Endothelial cell of umbilical vein (primary cell): Measurements from ENCODE around the gene TMCO1. TPM values are rescaled to one million over a fixed set of nuclear protein-coding genes. Genes with fewer than 3 reads are reported as not detected.

Source experiments
- BruUV-seq: library from RNA; stranded (reverse); fragments of 400-500 nt; replicated peaks from 2 replicates; lab custom pipeline; 2021; lab: Mats Ljungman, UMichigan
- CTCF ChIA-PET: fragments of 300-600, 350-600 bp; sonication (Branson Sonifier 250); formaldehyde crosslinking; loops from one replicate; lab custom pipeline; 2021; ENCODE audit warnings: antibody characterized with exemption, inconsistent platforms; lab: Charles Lee
- POLR2A ChIA-PET: fragments of 300-600, 350-600 bp; sonication (Branson Sonifier 250); formaldehyde crosslinking; loops from one replicate; lab custom pipeline; 2021; ENCODE audit warnings: antibody characterized with exemption, inconsistent platforms; lab: Charles Lee
- DNase-seq: peaks from one replicate; pipeline ENCODE4 v3.0.0-alpha.2; 2011; ENCODE audit warnings: low read depth, low spot score
- FAIRE-seq: peaks from 2 replicates; lab custom pipeline; 2011; peaks lifted over from hg19 to GRCh38; lab: Jason Lieb, UNC
- H2AFZ ChIP-seq: 2 replicates; pipeline ENCODE4 v1.6.0; 2012; ENCODE audit warnings: low read depth, low read length, control low read depth, inconsistent platforms
- H3K27ac ChIP-seq: 2 replicates; pipeline ENCODE4 v1.5.1; 2011; ENCODE audit warnings: low read depth, mild to moderate bottlenecking, control low read depth, low read length, moderate library complexity; ENCODE audit not compliant: insufficient read depth
- H3K27me3 ChIP-seq, 2 experiments: 2 replicates each; pipeline versions ENCODE4 v1.6.0 to v1.6.1; 2011; ENCODE audit warnings: low read length in 2 of 2, mixed read lengths in 1 of 2; ENCODE audit not compliant: control insufficient read depth in 2 of 2, insufficient read depth in 2 of 2
- H3K36me3 ChIP-seq, 2 experiments: 2 replicates in 1 of 2; 3 replicates in 1 of 2; pipeline ENCODE4 v1.5.1; 2011; ENCODE audit warnings: low read length in 2 of 2, mild to moderate bottlenecking in 1 of 2, moderate library complexity in 1 of 2; ENCODE audit not compliant: control insufficient read depth in 2 of 2, insufficient read depth in 2 of 2; ENCODE audit errors: extremely low read depth in 1 of 2
- H3K4me1 ChIP-seq: 3 replicates; pipeline ENCODE4 v1.5.1; 2011; ENCODE audit warnings: mild to moderate bottlenecking, low read length; ENCODE audit not compliant: control insufficient read depth, insufficient read depth; ENCODE audit errors: extremely low read depth
- H3K4me2 ChIP-seq: 2 replicates; pipeline ENCODE4 v1.6.1; 2011; ENCODE audit warnings: low read length, control low read depth, mixed read lengths; ENCODE audit not compliant: insufficient read depth
- H3K4me3 ChIP-seq, 3 experiments: fragments of 200-600 bp in 1 of 3; sonication (generic), shearing (Covaris generic) in 1 of 3; replicated peaks in 1 of 3; 2 replicates each; pipeline ENCODE4 v1.5.1; 2011 to 2016; ENCODE audit warnings: control low read depth in 3 of 3, low read length in 3 of 3, mild to moderate bottlenecking in 2 of 3, inconsistent platforms in 1 of 3, low read depth in 1 of 3, moderate library complexity in 1 of 3; ENCODE audit not compliant: insufficient read depth in 1 of 3
- H3K79me2 ChIP-seq: 2 replicates; pipeline ENCODE4 v1.6.0; 2012; ENCODE audit warnings: low read length, inconsistent platforms; ENCODE audit not compliant: control insufficient read depth, insufficient read depth
- H3K9ac ChIP-seq: replicated peaks from 2 replicates; pipeline ENCODE3; 2011; ENCODE audit warnings: low read length, control low read depth; ENCODE audit not compliant: insufficient read depth; ENCODE audit errors: extremely low read depth
- H3K9me1 ChIP-seq: replicated peaks from 3 replicates; pipeline ENCODE4 v1.6.0; 2011; ENCODE audit warnings: mild to moderate bottlenecking, low read length; ENCODE audit not compliant: control insufficient read depth, insufficient read depth; ENCODE audit errors: extremely low read depth
- H3K9me3 ChIP-seq: replicated peaks from 2 replicates; pipeline ENCODE4 v1.5.1; 2012; ENCODE audit warnings: low read length, inconsistent platforms; ENCODE audit not compliant: control insufficient read depth, insufficient read depth
- H4K20me1 ChIP-seq: replicated peaks from 2 replicates; pipeline ENCODE3; 2011; ENCODE audit warnings: mild to moderate bottlenecking, low read length; ENCODE audit not compliant: control insufficient read depth, insufficient read depth; ENCODE audit errors: extremely low read depth
- CTCF ChIP-seq, 2 donors: IDR thresholded peaks; 1 replicate in 1 of 2; 2 replicates in 1 of 2; pipeline ENCODE4 v1.5.1; 2011; ENCODE audit warnings: low read length in 2 of 2, mild to moderate bottlenecking in 2 of 2, moderate library complexity in 2 of 2, control low read depth in 1 of 2, inconsistent platforms in 1 of 2, low read depth in 1 of 2; ENCODE audit not compliant: insufficient read depth in 1 of 2; ENCODE audit errors: extremely low read depth in 1 of 2
- EZH2 ChIP-seq: IDR thresholded peaks from 2 replicates; pipeline ENCODE4 v1.6.1; 2012; ENCODE audit warnings: borderline replicate concordance, low read depth, mild to moderate bottlenecking, moderate library complexity, low read length, inconsistent platforms; ENCODE audit not compliant: severe bottlenecking
- FOS ChIP-seq: IDR thresholded peaks from 2 replicates; pipeline ENCODE4 v1.6.1; 2011; ENCODE audit warnings: mild to moderate bottlenecking, low read length, moderate library complexity, borderline replicate concordance; ENCODE audit not compliant: insufficient read depth
- GATA2 ChIP-seq: IDR thresholded peaks from 2 replicates; pipeline ENCODE4 v1.7.0; 2011; ENCODE audit warnings: low read depth, mild to moderate bottlenecking, moderate library complexity, mixed read lengths, low read length; ENCODE audit not compliant: insufficient read length, insufficient read depth
- JUN ChIP-seq: IDR thresholded peaks from 2 replicates; pipeline ENCODE4 v1.6.1; 2011; ENCODE audit warnings: borderline replicate concordance, low read depth; ENCODE audit not compliant: insufficient read length, insufficient read depth
- MAX ChIP-seq: IDR thresholded peaks from 2 replicates; pipeline ENCODE4 v1.6.1; 2011; ENCODE audit not compliant: insufficient read depth, insufficient read length
- MYC ChIP-seq: IDR thresholded peaks from one replicate; pipeline ENCODE4 v1.6.1; 2011; ENCODE audit warnings: mild to moderate bottlenecking, low read depth, low read length
- POLR2A ChIP-seq: IDR thresholded peaks from 2 replicates; pipeline ENCODE4 v1.6.1; 2012; ENCODE audit warnings: low read depth, mild to moderate bottlenecking, control low read depth, low read length
- POLR2AphosphoS5 ChIP-seq: IDR thresholded peaks from 2 replicates; pipeline ENCODE4 v1.6.1; 2012; ENCODE audit warnings: low read depth, mild to moderate bottlenecking, control low read depth, low read length, moderate library complexity; ENCODE audit not compliant: insufficient read depth
- dilution Hi-C: fragments of 300-500 bp; cut with MboI; formaldehyde crosslinking; loops from one replicate; pipeline ENCODE4 v1.15.0; 2019; ENCODE audit warnings: low sequenced_read_pairs; ENCODE audit not compliant: extremely low pct_ligation_motif_present
- intact Hi-C: fragments of 100-400 bp; cut with micrococcal nuclease; formaldehyde crosslinking; loops from one replicate; pipeline ENCODE4 v1.10.0; 2022
- polyA plus RNA-seq, 4 experiments: library from polyadenylated mRNA; depleted of rRNA in 3 of 4; stranded (reverse) in 3 of 4; unstranded in 1 of 4; fragments of >200 nt; gene quantifications; 2 replicates each; pipeline versions ENCODE4 v1.2.1 to v1.2.3, GENCODE V29; 2011 to 2012; ENCODE audit warnings: missing spikeins in 1 of 4
- total RNA-seq: library from RNA; stranded (reverse); gene quantifications from 2 replicates; pipeline ENCODE4 v1.2.3, GENCODE V29; 2021

Gene TMCO1
- total and polyA plus RNA-seq, 2 donors (not counting 3 experiments of a cell fraction or from before 2014, with no cell fraction given), result 86.0 to 93.4 TPM

- DNase-seq (no peak), FAIRE-seq (no peak)
- Histone ChIP-seq H3K4me1 (no peaks in the 10 kb centered on the region), H3K9ac (no peak overlapping the region), H3K9me1 (no peaks in the 10 kb centered on the region), H3K36me3 (no peaks in the 10 kb centered on the region), H3K27ac (no peak overlapping the region), H3K27me3 (peaks cover 1 to 4% of the 10 kb centered on the region in 2 experiments), H3K4me3 (no peak overlapping the region), H4K20me1 (no peaks in the 10 kb centered on the region), H3K79me2 (no peaks in the 10 kb centered on the region), H3K4me2 (no peak overlapping the region), H3K9me3 (no peaks in the 10 kb centered on the region), H2AFZ (no peak overlapping the region)
- intact Hi-C loops, result no loop called here
- dilution Hi-C loops, result no loop called here
- TF ChIP-seq MAX, result no peak
- no peak for TF ChIP-seq GATA2
- TF ChIP-seq POLR2AphosphoS5, result no peak
- no peak for TF ChIP-seq JUN
- TF ChIP-seq EZH2, result no peak
- no peak for TF ChIP-seq FOS
- POLR2A ChIA-PET, result no interaction called here
- CTCF ChIA-PET, result no interaction called here
- no TSS peak for BruUV-seq
Observed at GRCh38 chr1:165795894-165796293, 27.2 kb upstream of the TMCO1 start.

GRCh38 chr1:165793951-165794350 is 25.3 kb upstream of the TMCO1 start:
- H3K79me2 ChIP-seq, result no peaks in the 10 kb centered on the region
- dilution Hi-C loops (no loop called here), intact Hi-C loops (no loop called here)
- no peak overlapping the region for H2AFZ ChIP-seq
- ChIA-PET POLR2A (no interaction called here), CTCF (interaction anchor here (0.6 to 1.1 kb wide), 3 partner anchors 16 to 203 kb away, joined by 3 to 4 read pairs (median 3); no protein-coding TSS in a partner anchor)
- no peaks in the 10 kb centered on the region for H3K36me3 ChIP-seq
- H3K4me1 ChIP-seq, result no peaks in the 10 kb centered on the region
- no peaks in the 10 kb centered on the region for H3K9me3 ChIP-seq
- no peaks in the 10 kb centered on the region for H3K9me1 ChIP-seq
- H3K27ac ChIP-seq, result no peak overlapping the region
- no peak overlapping the region for H3K4me3 ChIP-seq
- no peaks in the 10 kb centered on the region for H4K20me1 ChIP-seq
- H3K9ac ChIP-seq, result no peak overlapping the region
- FAIRE-seq, result no peak
- TF ChIP-seq MAX (no peak), CTCF (IDR thresholded peaks at IDR 0.05; ENCODE audit: extremely low read depth in 1 of 2, insufficient read depth in 1 of 2, low read depth in 1 of 2, low read length in 2 of 2) (no peak), POLR2A (no peak), POLR2AphosphoS5 (no peak), MYC (no peak), GATA2 (no peak), JUN (no peak), FOS (no peak), EZH2 (no peak)
- DNase-seq, result no peak
- no peaks in the 10 kb centered on the region for H3K27me3 ChIP-seq
- no peak overlapping the region for H3K4me2 ChIP-seq
- BruUV-seq, result no TSS peak
